HCT116 (cell line): ENCODE results near the gene MIR17HG. TPM values are rescaled to one million over a fixed set of nuclear protein-coding genes. Genes with fewer than 3 reads are reported as not detected.

ENCODE experiments used
- ATAC-seq: fragments of 200-7000 bp; cut with Tn5 transposase; 2 replicates; pipeline ENCODE4 v1.9.1; 2020; ENCODE audit warnings: mild to moderate bottlenecking, moderate library complexity
- BruUV-seq: library from RNA; stranded (reverse); fragments of 400-500 nt; replicated peaks from 2 replicates; lab custom pipeline; 2021; lab: Mats Ljungman, UMichigan
- CTCF ChIA-PET: fragments of 300-600 bp; sonication (Branson Sonifier 250); formaldehyde crosslinking; loops from one replicate; lab custom pipeline; 2021; ENCODE audit warnings: antibody characterized with exemption; lab: Charles Lee
- POLR2A ChIA-PET: fragments of 300-600, 350-600 bp; sonication (Branson Sonifier 250); formaldehyde crosslinking; loops from one replicate; lab custom pipeline; 2021; ENCODE audit warnings: antibody characterized with exemption; lab: Charles Lee
- RAD21 ChIA-PET, 2 experiments: fragments of 300-600 bp; sonication (Branson Sonifier 250); formaldehyde crosslinking; loops; one replicate each; lab custom pipeline; 2023; ENCODE audit warnings: low total read pairs in 2 of 2; ENCODE audit not compliant: uncharacterized antibody in 2 of 2, unreplicated experiment in 2 of 2, low non-redundant PET in 1 of 2; lab: Charles Lee
- DNase-seq: peaks from one replicate; pipeline ENCODE4 v3.0.0-alpha.2; 2010; ENCODE audit warnings: low read depth, low spot score
- H2AFZ ChIP-seq: fragments of 200-600 bp; shearing (Covaris generic), sonication (generic); 2 replicates; pipeline ENCODE4 v1.6.1; 2017; ENCODE audit warnings: low read depth, mixed run types, mixed read lengths, antibody characterized with exemption, low read length; ENCODE audit not compliant: poor library complexity, severe bottlenecking
- H3K27ac ChIP-seq: 2 replicates; pipeline ENCODE4 v1.5.1; 2012; ENCODE audit warnings: low read depth, low read length
- H3K27me3 ChIP-seq: fragments of 200-600 bp; sonication (generic); 2 replicates; pipeline ENCODE4 v1.6.1; 2016; ENCODE audit warnings: mixed run types, low read length, mixed read lengths; ENCODE audit not compliant: insufficient read depth
- H3K36me3 ChIP-seq, 2 experiments: fragments of 200-500 bp in 1 of 2; fragments of 200-600 bp in 1 of 2; sonication (Bioruptor generic) in 1 of 2; sonication (generic) in 1 of 2; 2 replicates each; pipeline versions ENCODE4 v1.5.1 to v1.6.1; 2014 to 2016; ENCODE audit warnings: low read length in 2 of 2, inconsistent platforms in 1 of 2, mixed read lengths in 1 of 2, mixed run types in 1 of 2; ENCODE audit not compliant: insufficient read depth in 2 of 2, control insufficient read depth in 1 of 2
- H3K4me1 ChIP-seq, 2 experiments: fragments of 200-600 bp in 1 of 2; sonication (generic) in 1 of 2; 2 replicates each; pipeline versions ENCODE4 v1.5.1 to v1.6.1; 2012 to 2017; ENCODE audit warnings: low read length in 2 of 2, inconsistent platforms in 1 of 2, mild to moderate bottlenecking in 1 of 2, mixed read lengths in 1 of 2, mixed run types in 1 of 2, moderate library complexity in 1 of 2; ENCODE audit not compliant: insufficient read depth in 2 of 2, control insufficient read depth in 1 of 2
- H3K4me2 ChIP-seq: fragments of 200-600 bp; sonication (generic); 2 replicates; pipeline ENCODE4 v1.6.1; 2017; ENCODE audit warnings: mixed run types, low read length, mixed read lengths
- H3K4me3 ChIP-seq, 2 experiments: fragments of 200-600 bp in 1 of 2; sonication (generic) in 1 of 2; replicated peaks in 1 of 2; 2 replicates each; pipeline ENCODE4 v1.5.1; 2011 to 2016; ENCODE audit warnings: low read length in 2 of 2, control low read depth in 1 of 2, low read depth in 1 of 2, mild to moderate bottlenecking in 1 of 2, mixed read lengths in 1 of 2, mixed run types in 1 of 2
- H3K79me2 ChIP-seq: fragments of 200-600 bp; sonication (generic); 2 replicates; pipeline ENCODE4 v1.6.1; 2017; ENCODE audit warnings: mild to moderate bottlenecking, mixed run types, low read length, moderate library complexity, mixed read lengths; ENCODE audit not compliant: insufficient read depth
- H3K9ac ChIP-seq: fragments of 200-600 bp; sonication (generic); 2 replicates; pipeline ENCODE4 v1.6.1; 2016; ENCODE audit warnings: low read length, mixed read lengths
- H3K9me2 ChIP-seq: fragments of 200-600 bp; sonication (generic), shearing (Covaris generic); 2 replicates; pipeline ENCODE4 v1.6.1; 2017; ENCODE audit warnings: mixed run types, mild to moderate bottlenecking, moderate library complexity; ENCODE audit not compliant: insufficient read depth
- H3K9me3 ChIP-seq, 2 experiments: fragments of 200-500 bp in 1 of 2; fragments of 200-600 bp in 1 of 2; sonication (Bioruptor generic) in 1 of 2; sonication (generic) in 1 of 2; 2 replicates each; pipeline ENCODE4 v1.6.1; 2014 to 2017; ENCODE audit warnings: low read length in 2 of 2, mixed read lengths in 2 of 2, inconsistent platforms in 1 of 2, low read depth in 1 of 2, mild to moderate bottlenecking in 1 of 2, mixed run types in 1 of 2, moderate library complexity in 1 of 2; ENCODE audit not compliant: control insufficient read depth in 1 of 2, insufficient read depth in 1 of 2
- H4K20me1 ChIP-seq: fragments of 200-600 bp; sonication (generic), shearing (Covaris generic); 2 replicates; pipeline ENCODE4 v1.6.1; 2017; ENCODE audit warnings: mixed run types, mild to moderate bottlenecking, moderate library complexity; ENCODE audit not compliant: insufficient read depth
- ATF3 ChIP-seq: IDR thresholded peaks from 2 replicates; pipeline ENCODE4 v1.6.1; 2012
- CBX3 ChIP-seq: IDR thresholded peaks from 2 replicates; pipeline ENCODE4 v1.6.1; 2012; ENCODE audit warnings: low read depth
- CEBPB ChIP-seq: IDR thresholded peaks from 2 replicates; pipeline ENCODE4 v1.6.1; 2012; ENCODE audit warnings: low read depth
- EGR1 ChIP-seq: IDR thresholded peaks from 2 replicates; pipeline ENCODE4 v1.6.1; 2012; ENCODE audit warnings: low read depth
- ELF1 ChIP-seq: IDR thresholded peaks from 2 replicates; pipeline ENCODE4 v1.6.1; 2012; ENCODE audit warnings: low read depth, borderline replicate concordance
- FOSL1 ChIP-seq: IDR thresholded peaks from 2 replicates; pipeline ENCODE4 v1.6.1; 2012; ENCODE audit warnings: low read depth
- JUND ChIP-seq: IDR thresholded peaks from 2 replicates; pipeline ENCODE4 v1.6.1; 2012
- POLR2A ChIP-seq: IDR thresholded peaks from 2 replicates; pipeline ENCODE4 v1.7.0; 2011; ENCODE audit warnings: borderline replicate concordance; ENCODE audit not compliant: insufficient read depth, insufficient read length; ENCODE audit errors: extremely low read depth
- RAD21 ChIP-seq: IDR thresholded peaks from 2 replicates; pipeline ENCODE4 v1.6.1; 2012; ENCODE audit warnings: low read depth, mild to moderate bottlenecking
- SP1 ChIP-seq: IDR thresholded peaks from 2 replicates; pipeline ENCODE4 v1.6.1; 2012; ENCODE audit warnings: low read depth
- TCF7L2 ChIP-seq: IDR thresholded peaks from 2 replicates; pipeline ENCODE4 v1.7.0; 2011; ENCODE audit warnings: borderline replicate concordance, inconsistent platforms; ENCODE audit not compliant: insufficient read depth, insufficient read length; ENCODE audit errors: extremely low read depth
- YY1 ChIP-seq: IDR thresholded peaks from 2 replicates; pipeline ENCODE4 v1.6.1; 2011; ENCODE audit warnings: low read length, low read depth, moderate library complexity, mild to moderate bottlenecking; ENCODE audit not compliant: insufficient replicate concordance; ENCODE audit errors: extremely low read depth
- ZBTB33 ChIP-seq: IDR thresholded peaks from 2 replicates; pipeline ENCODE4 v1.6.1; 2011; ENCODE audit warnings: mild to moderate bottlenecking, low read length, moderate library complexity; ENCODE audit not compliant: insufficient replicate concordance; ENCODE audit errors: extremely low read depth
- ZFX ChIP-seq: fragments of 450-650 bp; IDR thresholded peaks from 2 replicates; pipeline ENCODE4 v1.6.1; 2017
- ZNF274 ChIP-seq: fragments of 200-500 bp; sonication (Bioruptor generic); IDR thresholded peaks from 2 replicates; pipeline ENCODE4 v1.6.1; 2014; ENCODE audit warnings: mild to moderate bottlenecking, low read depth, low read length, inconsistent platforms
- intact Hi-C: fragments of 100-400 bp; cut with micrococcal nuclease; formaldehyde crosslinking; loops from 2 replicates; pipeline ENCODE4 v1.10.0; 2022
- total RNA-seq: library from RNA; stranded (reverse); gene quantifications from one replicate; pipeline ENCODE4 v1.2.1, GENCODE V29; 2021; ENCODE audit not compliant: unreplicated experiment
- TF ChIP-seq, protein P1 (sequence below), 3 experiments: fragments of 200-600 bp in 1 of 3; sonication (generic) in 1 of 3; IDR thresholded peaks in 2 of 3; conservative IDR thresholded peaks in 1 of 3; 2 replicates each; pipeline ENCODE4 v1.5.1; 2012 to 2017; ENCODE audit warnings: low read depth in 2 of 3, low read length in 2 of 3, antibody characterized with exemption in 1 of 3, borderline replicate concordance in 1 of 3, control low read depth in 1 of 3, mild to moderate bottlenecking in 1 of 3, mixed read lengths in 1 of 3, mixed run types in 1 of 3, moderate library complexity in 1 of 3; ENCODE audit not compliant: insufficient read depth in 1 of 3
- TF ChIP-seq, protein P2 (sequence below): IDR thresholded peaks from 2 replicates; pipeline ENCODE4 v1.6.1; 2012; ENCODE audit warnings: low read depth
- TF ChIP-seq, protein P3 (sequence below): IDR thresholded peaks from 2 replicates; pipeline ENCODE4 v1.6.1; 2012

MIR17HG gene
- total RNA-seq, 1 experiment from 2014 or later, result 10.3 TPM

- H3K4me2 ChIP-seq, result no peak overlapping the region
- CTCF ChIA-PET, result no interaction called here
- peaks cover 22% of the 10 kb centered on the region for H3K27me3 ChIP-seq
- H3K9me2 ChIP-seq, result no peaks in the 10 kb centered on the region
- H3K4me3 ChIP-seq, result no peak overlapping the region
- no peak overlapping the region for H3K9ac ChIP-seq
- H3K9me3 ChIP-seq, result no peaks in the 10 kb centered on the region
- POLR2A ChIA-PET, result no interaction called here
- H3K27ac ChIP-seq, result no peak overlapping the region
- intact Hi-C loops, result no loop called here
- TF ChIP-seq ELF1, result no peak
- TF ChIP-seq POLR2A, result no peak
- TF ChIP-seq CEBPB, result no peak
- no peak for TF ChIP-seq EGR1
- TF ChIP-seq SP1, result no peak
- no peak for TF ChIP-seq ATF3
- no peak for TF ChIP-seq RAD21
- TF ChIP-seq TCF7L2, result no peak
- no peak for TF ChIP-seq ZFX
- no peak for TF ChIP-seq ZBTB33
- TF ChIP-seq, protein P1, sequence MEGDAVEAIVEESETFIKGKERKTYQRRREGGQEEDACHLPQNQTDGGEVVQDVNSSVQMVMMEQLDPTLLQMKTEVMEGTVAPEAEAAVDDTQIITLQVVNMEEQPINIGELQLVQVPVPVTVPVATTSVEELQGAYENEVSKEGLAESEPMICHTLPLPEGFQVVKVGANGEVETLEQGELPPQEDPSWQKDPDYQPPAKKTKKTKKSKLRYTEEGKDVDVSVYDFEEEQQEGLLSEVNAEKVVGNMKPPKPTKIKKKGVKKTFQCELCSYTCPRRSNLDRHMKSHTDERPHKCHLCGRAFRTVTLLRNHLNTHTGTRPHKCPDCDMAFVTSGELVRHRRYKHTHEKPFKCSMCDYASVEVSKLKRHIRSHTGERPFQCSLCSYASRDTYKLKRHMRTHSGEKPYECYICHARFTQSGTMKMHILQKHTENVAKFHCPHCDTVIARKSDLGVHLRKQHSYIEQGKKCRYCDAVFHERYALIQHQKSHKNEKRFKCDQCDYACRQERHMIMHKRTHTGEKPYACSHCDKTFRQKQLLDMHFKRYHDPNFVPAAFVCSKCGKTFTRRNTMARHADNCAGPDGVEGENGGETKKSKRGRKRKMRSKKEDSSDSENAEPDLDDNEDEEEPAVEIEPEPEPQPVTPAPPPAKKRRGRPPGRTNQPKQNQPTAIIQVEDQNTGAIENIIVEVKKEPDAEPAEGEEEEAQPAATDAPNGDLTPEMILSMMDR (IDR thresholded peaks at IDR 0.05 in 2 of 3, conservative IDR thresholded peaks at IDR 0.05 in 1 of 3; ENCODE audit: borderline replicate concordance in 1 of 3, insufficient read depth in 1 of 3, low read depth in 2 of 3, low read length in 2 of 3), result no peak
- TF ChIP-seq CBX3, result no peak
- TF ChIP-seq ZNF274, result no peak
- TF ChIP-seq FOSL1, result no peak
- TF ChIP-seq YY1, result no peak
- TF ChIP-seq, protein P2, sequence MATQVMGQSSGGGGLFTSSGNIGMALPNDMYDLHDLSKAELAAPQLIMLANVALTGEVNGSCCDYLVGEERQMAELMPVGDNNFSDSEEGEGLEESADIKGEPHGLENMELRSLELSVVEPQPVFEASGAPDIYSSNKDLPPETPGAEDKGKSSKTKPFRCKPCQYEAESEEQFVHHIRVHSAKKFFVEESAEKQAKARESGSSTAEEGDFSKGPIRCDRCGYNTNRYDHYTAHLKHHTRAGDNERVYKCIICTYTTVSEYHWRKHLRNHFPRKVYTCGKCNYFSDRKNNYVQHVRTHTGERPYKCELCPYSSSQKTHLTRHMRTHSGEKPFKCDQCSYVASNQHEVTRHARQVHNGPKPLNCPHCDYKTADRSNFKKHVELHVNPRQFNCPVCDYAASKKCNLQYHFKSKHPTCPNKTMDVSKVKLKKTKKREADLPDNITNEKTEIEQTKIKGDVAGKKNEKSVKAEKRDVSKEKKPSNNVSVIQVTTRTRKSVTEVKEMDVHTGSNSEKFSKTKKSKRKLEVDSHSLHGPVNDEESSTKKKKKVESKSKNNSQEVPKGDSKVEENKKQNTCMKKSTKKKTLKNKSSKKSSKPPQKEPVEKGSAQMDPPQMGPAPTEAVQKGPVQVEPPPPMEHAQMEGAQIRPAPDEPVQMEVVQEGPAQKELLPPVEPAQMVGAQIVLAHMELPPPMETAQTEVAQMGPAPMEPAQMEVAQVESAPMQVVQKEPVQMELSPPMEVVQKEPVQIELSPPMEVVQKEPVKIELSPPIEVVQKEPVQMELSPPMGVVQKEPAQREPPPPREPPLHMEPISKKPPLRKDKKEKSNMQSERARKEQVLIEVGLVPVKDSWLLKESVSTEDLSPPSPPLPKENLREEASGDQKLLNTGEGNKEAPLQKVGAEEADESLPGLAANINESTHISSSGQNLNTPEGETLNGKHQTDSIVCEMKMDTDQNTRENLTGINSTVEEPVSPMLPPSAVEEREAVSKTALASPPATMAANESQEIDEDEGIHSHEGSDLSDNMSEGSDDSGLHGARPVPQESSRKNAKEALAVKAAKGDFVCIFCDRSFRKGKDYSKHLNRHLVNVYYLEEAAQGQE, result no peak
- TF ChIP-seq JUND, result no peak
- TF ChIP-seq, protein P3, sequence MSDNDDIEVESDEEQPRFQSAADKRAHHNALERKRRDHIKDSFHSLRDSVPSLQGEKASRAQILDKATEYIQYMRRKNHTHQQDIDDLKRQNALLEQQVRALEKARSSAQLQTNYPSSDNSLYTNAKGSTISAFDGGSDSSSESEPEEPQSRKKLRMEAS, result no peak
- no peaks in the 10 kb centered on the region for H3K4me1 ChIP-seq
- H4K20me1 ChIP-seq, result no peaks in the 10 kb centered on the region
- H3K79me2 ChIP-seq, result no peaks in the 10 kb centered on the region
- RAD21 ChIA-PET, result no interaction called here
- ATAC-seq, result no peak
- no peak for DNase-seq
- no peaks in the 10 kb centered on the region for H3K36me3 ChIP-seq
- no peak overlapping the region for H2AFZ ChIP-seq
- BruUV-seq, result no TSS peak
Observed at GRCh38 chr13:91328726-91329125, 18.8 kb upstream of the MIR17HG start.
